Medulla oblongata (tissue), 1 donor: ENCODE data around the gene CCDC89.

Experiments used
- DNase-seq: peaks from one replicate; pipeline ENCODE4 v3.0.0-alpha.2; 2015; ENCODE audit errors: extremely low spot score

Gene CCDC89

DNA sequence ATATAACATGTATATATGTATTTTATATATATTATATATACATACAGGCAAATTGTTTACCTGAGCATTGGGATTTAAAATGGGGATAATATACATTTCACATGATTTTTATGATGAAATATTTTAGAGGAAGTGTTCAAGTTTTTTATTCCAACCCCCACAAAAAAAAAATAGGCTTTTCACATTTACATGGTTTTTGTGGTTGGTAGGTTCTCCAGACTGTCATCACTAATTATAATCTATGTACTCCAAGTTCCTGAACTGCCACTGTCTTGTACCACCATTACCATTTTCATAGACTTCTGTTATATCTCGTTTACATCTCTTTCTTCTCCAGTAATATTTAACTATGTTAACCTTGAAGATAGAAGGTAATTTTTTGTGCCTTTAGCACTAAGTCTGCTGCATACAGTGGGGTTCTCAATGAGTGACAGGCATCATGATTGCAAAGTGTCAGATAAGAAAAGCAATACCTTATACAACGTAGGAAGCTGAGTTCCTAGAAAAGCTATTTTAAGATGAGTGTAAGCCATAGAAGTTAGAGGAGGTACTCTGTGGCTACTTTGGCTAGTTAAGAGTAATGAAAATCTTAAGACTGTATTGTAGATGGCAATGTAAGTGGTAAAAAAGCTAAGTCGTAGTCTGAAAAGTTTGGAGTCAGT, 33.1 kb downstream of the CCDC89 start:
- DNase-seq: no peak

GRCh38 chr11:85651118-85651517, 34.9 kb downstream of the CCDC89 start:
- no peak for DNase-seq

DNA sequence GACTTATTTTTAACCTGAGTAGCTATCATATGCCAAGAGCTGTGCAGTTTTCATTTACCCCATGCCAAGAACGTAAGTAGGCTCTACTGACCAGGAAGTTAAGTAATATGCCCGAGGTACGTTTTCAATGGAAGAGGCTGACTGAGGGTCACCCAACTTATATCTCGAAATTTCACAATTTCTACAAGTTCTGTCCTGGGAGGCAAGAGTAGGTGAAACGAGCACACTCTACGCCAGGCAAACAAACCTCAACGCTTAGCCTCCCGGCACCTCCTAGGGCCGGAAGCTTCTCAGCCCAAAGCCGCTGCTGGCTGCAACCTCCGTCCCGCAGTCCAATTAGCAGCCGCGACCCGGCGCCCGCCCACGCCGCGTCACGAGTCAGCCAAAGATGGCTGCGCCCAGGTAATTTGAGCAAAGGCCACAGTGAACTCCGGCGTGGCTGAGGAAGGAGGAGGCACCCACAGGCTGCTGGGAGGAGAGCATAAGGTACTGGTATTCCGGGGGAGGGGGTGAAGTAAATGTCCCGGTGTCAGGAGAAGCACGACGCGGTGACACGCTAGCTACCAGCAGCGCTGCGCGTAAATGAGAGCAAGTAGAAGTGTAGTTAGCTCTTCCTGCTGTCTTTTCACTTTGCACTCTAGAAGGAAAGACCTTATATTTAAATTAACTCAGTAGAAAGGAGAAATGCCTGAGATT, 38.2 kb downstream of the CCDC89 start, which contains the start of gene TMEM126A:
Gene TMEM126A (plus strand): TSS at position 364 of the 696 bp plus-strand sequence. CDS start 2,289 bp downstream, outside the sequence.
- DNase-seq: peak; percentile 92

DNA sequence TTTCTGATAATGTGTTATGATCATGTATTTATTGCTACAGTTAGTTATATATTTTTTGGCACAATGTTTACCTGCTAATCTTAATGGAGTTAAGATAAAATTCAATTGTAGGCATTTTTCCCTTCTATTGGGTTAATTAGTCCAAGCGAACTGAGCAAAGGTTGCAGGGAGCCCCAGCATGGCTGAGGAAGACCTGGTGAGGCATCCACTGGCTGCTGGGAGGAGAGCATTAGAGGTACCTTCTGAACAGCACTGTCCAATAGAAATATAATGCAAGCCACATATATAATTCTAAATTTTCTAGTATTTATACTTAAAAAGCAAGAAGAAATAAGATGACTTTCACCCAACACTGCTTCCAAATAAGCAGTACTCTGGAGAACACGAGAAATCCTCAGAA, 38.9 kb downstream of the CCDC89 start:
- no peak for DNase-seq

GRCh38 chr11:85643191-85643614, 42.8 kb downstream of the CCDC89 start:
- DNase-seq: no peak

- DNase-seq: no peak
Measured at GRCh38 chr11:85634747-85635146, 51.2 kb downstream of the CCDC89 start.
